Activated gamma-delta T cell treated with anti-CD3 and anti-CD28 coated beads, Interleukin-2, amount 50 U/mL, for 16 hours (primary cell): Measurements from ENCODE around the gene PAX3.

Experiments used
- DNase-seq: peaks from one replicate; pipeline ENCODE4 v3.0.0-alpha.2; 2020; ENCODE audit warnings: low read depth

Gene PAX3

GRCh38 chr2:222298311-222299150 lies at the start of gene PAX3:
Gene PAX3, minus strand, starts transcription at chr2:222298998. Its CDS starts 383 bp downstream, at chr2:222298615.
- DNase-seq = no peak

- no peak for DNase-seq
These were observed 42.5 kb upstream of the PAX3 start for GRCh38 chr2:222341331-222341730.

GRCh38 chr2:222338374-222338773 lies 39.6 kb upstream of the PAX3 start:
- DNase-seq = no peak

- DNase-seq = no peak
These were observed 38.1 kb upstream of the PAX3 start for GRCh38 chr2:222336931-222337330.

- no peak for DNase-seq
These were observed 37.6 kb upstream of the PAX3 start for GRCh38 chr2:222336442-222336841.

GRCh38 chr2:222334914-222335313 lies 36.1 kb upstream of the PAX3 start:
- no peak for DNase-seq

GRCh38 chr2:222333397-222333796 lies 34.6 kb upstream of the PAX3 start:
- no peak for DNase-seq

GRCh38 chr2:222332116-222332515 lies 33.3 kb upstream of the PAX3 start:
- DNase-seq = no peak

GRCh38 chr2:222330910-222331309 lies 32.1 kb upstream of the PAX3 start:
- no peak for DNase-seq

- DNase-seq = no peak
These were observed 23.4 kb upstream of the PAX3 start for GRCh38 chr2:222322236-222322635.

- no peak for DNase-seq
These were observed 21.9 kb upstream of the PAX3 start for GRCh38 chr2:222320436-222321395.

GRCh38 chr2:222319586-222320435 lies 21.0 kb upstream of the PAX3 start:
- DNase-seq = no peak

GRCh38 chr2:222318712-222319585 lies 20.2 kb upstream of the PAX3 start:
- DNase-seq = no peak

GRCh38 chr2:222318026-222318711 lies 19.4 kb upstream of the PAX3 start:
- no peak for DNase-seq

GRCh38 chr2:222315443-222316121 lies 16.8 kb upstream of the PAX3 start:
- no peak for DNase-seq

- no peak for DNase-seq
These were observed 15.0 kb upstream of the PAX3 start for GRCh38 chr2:222313816-222314215.

- no peak for DNase-seq
These were observed 13.4 kb upstream of the PAX3 start for GRCh38 chr2:222311978-222312738.

GRCh38 chr2:222311319-222311977 lies 12.7 kb upstream of the PAX3 start:
- no peak for DNase-seq
